Testis (tissue), 2 donors: ENCODE results near the gene SH3RF2.

Experiments
- CTCF ChIP-seq, 3 experiments: fragments of 450-650 bp in 2 of 3; fragments of 200-600 bp in 1 of 3; sonication (generic) in 1 of 3; IDR thresholded peaks; one replicate each; pipeline ENCODE4 v1.5.1; 2016 to 2019; ENCODE audit warnings: antibody characterized with exemption in 3 of 3, mild to moderate bottlenecking in 2 of 3, moderate library complexity in 1 of 3
- POLR2A ChIP-seq: fragments of 450-650 bp; IDR thresholded peaks from one replicate; pipeline ENCODE4 v1.6.1; 2017; ENCODE audit warnings: antibody characterized with exemption, mild to moderate bottlenecking, moderate library complexity

GRCh38 chr5:145887976-145888574, 48.3 kb upstream of the SH3RF2 start:
- TF ChIP-seq CTCF (IDR thresholded peaks at IDR 0.05) = peak; percentile 10 to 50 (median 41)
- no peak for TF ChIP-seq POLR2A
